HG03196 (cell line): ENCODE measurements around the gene CHRNA3.

Experiments used
- ATAC-seq: cut with Tn5 transposase; IDR thresholded peaks from one replicate; pipeline ENCODE4 v1.9.1; 2021; ENCODE audit not compliant: unreplicated experiment

The CHRNA3 gene

DNA sequence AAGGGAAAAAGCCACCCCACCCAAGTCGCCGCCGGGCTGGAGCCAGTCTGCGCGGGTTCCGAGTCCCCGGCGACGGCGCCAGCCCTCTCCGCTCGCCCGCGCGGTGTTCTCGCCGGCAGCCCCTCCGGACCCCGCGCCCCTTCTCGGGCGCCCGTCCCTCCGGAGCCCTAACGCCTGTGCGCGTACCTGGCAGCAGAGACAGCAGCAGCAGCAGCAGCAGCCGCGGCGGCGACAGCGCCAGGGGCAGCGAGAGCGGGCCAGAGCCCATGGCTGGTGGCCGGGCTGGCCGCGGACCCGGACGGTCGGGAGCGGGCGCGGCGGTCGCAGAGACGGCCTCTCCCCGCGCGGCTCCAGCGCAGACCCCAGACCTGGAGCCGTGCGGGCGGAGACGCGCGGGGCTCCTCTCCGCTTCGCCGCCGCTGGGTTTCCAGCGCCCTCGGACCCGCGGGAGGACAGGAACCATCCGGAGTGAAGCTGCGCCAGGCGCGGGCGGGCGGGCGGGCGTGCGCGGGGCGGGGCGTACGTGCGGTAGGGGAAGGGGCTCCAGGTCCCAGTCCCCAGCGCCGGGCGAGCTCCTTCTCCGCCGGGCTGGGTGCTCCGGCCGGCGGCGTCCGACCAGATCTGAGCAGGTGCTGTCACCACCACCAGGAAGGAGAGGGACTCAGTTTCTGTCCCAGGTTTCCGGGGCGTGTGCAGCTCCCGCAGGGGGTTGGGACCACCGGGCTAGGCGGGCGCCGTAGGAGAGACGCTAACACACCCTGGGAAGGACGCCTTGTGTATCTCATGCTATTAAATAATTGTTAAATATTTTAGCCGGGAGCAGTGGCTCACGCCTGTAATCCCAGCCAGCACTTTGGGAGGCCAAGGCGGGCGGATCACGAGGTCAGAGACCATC lies at the start of gene CHRNA3:
CHRNA3 (minus strand) TSS at position 470 of the 895 bp plus-strand sequence; CDS start at position 268, 202 bp downstream.
- no peak for ATAC-seq

DNA sequence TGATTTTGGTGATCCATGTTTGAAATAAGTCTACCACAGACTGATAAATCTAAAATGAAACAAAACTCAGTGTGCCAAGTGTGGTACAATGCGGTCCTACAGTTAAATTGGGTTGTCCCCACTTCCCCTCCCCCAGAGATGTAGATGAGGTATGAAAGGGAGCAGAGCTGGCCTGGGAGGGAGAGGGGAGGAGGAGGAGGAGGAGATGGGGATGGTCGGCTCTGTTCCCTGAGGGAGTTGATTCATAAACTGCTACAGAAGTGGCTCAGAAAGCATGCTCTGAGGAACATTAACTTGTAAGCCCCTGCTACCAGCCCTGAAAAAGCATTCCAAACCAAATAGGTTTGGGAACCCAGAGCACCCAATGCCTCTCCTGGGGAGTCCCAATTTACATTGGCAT lies 48.2 kb upstream of the CHRNA3 start:
- no peak for ATAC-seq

DNA sequence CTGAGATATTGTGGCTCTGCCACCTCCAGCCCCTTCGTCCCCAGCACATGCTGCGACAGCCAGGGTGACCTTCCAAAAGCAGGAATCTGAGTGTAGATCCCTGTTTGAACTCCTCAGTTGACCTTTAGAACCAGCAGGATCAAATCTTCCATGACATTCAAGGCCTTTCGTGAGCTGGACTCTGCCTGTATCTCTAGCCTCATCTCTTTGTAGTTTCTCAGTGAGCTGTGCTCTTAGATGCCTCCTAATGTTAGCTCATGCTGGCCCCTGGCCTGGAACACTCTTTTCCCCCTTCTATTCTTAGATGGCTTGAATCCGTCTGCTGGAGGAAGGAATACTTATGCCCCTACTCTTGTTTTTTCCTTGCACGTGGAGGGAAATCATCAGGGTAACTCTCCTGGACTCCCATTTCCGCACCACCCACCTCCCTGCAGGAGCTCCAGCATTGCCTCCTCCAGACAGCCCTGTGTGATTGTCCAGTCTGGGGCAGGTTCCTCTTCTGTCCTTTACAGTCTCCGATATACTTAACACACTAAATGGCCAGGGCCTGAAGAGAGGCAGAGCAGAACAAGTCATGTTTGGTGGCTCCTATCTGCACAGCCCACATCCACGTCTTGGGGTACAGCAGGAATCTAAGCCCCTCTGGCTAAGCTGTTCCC lies 46.9 kb upstream of the CHRNA3 start:
- ATAC-seq, result no peak

DNA sequence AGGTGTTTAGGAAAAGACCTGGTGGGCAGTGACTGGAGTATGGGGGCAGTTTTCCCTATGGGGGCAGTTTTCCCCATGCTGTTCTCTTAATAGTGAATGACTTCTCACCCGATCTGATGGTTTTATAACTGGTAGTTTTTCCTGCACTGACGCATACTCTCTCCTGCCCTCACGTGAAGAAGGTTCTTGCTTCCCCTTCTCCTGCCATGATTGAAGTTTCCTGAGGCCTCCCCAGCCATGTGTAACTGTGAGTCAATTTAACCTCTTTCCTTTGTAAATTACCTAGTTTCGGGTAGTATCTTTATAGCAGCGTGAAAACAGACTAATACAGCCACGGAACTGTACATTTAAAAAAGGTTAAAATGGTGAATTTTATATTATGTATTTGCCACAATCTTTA lies 45.2 kb upstream of the CHRNA3 start:
- ATAC-seq, result no peak

DNA sequence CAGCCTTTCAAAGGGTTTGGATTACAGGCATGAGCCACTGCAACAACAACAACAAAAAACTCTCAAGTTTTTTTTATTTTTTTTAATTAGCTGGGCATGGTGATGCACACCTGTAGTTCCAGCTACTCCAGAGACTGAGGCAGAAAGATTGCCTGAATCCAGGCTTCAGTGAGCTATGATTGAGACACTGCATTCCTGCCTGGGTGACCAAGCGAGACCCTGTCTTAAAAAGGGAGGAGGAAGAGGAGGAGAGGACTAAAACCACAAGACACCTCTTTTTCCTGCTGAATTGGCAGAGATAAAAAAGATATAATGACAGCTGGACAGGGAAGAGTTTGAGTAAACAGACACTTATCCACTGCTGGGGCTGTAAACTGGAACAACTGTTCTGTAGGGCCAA lies 42.9 kb upstream of the CHRNA3 start:
- no peak for ATAC-seq

DNA sequence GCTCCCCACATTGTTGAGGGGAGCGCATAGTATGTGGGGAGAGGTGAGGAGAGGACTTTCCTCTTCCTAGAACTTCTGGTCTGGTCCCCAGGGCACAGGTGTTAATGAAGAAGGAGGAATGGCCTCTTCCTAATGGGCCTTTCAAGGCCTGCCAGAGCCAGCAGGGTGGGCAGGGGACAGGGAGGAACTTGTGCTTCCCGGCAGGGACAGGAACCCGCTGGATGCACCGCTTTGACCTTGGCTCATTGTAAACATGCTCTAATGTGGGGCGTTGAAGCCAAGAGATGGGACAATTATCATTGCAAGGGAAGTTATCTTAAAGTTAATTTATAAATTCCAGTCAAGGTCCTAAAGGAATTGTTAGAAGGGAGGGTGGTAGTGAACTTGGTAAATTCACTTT lies 41.2 kb upstream of the CHRNA3 start:
- ATAC-seq, result no peak

DNA sequence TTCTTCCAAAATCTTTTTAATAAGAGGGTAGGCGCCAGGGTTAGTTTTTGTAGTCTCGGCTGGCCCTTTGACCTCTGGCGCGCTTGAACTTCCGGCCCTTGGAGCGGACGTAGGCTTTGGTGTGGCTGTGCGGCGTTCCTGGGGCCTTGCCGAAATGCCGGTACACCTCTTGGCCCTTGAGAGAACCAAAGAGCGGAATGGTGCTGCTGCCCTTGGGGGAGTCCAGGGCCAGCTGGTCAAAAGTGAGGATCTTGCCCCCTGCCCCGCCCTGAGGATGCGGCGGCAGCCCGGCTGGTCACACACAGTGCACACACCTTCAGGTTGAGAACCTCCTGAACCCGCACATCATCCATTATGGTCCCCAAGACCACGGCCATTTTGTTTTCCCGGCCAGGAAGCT lies 40.2 kb upstream of the CHRNA3 start:
- no peak for ATAC-seq

DNA sequence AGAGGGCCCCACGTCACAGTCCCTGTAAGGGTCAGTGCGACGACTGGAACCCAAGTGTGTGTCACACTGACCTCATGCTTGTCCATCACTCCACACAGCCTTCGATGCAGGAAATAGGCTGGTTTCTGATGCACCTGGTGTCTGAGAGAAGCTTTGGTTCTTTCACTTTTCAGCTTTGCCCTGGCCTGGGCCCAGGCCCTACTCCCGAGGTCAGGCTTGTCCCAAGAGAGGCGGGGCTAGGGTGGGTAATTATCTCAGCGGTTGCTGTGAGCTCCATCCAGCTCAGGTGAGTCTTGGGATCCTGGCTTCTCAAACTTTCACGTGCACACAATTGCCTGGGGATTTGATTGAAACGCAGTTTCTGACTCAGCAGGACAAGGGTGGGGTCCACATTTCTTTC lies 39.8 kb upstream of the CHRNA3 start:
- ATAC-seq, result no peak

DNA sequence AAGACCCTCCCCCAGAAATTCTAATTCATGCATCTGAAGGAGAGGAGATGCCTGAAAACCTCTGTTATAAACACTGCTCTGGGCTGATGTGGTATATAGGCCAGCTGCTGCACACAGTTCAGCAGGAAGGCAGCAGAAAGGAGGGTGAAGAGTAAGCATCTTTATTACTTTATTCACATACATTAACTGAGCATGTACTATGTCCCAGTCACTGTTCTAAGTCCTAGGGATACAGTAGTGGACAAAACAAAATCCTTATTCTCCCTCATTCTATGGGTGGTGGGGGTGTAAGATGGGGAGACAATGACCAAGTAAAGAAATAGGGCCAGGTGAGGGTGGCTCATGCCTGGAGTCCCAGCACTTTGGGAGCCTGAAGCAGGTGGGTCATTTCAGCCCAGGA lies 38.0 kb upstream of the CHRNA3 start:
- no peak for ATAC-seq

DNA sequence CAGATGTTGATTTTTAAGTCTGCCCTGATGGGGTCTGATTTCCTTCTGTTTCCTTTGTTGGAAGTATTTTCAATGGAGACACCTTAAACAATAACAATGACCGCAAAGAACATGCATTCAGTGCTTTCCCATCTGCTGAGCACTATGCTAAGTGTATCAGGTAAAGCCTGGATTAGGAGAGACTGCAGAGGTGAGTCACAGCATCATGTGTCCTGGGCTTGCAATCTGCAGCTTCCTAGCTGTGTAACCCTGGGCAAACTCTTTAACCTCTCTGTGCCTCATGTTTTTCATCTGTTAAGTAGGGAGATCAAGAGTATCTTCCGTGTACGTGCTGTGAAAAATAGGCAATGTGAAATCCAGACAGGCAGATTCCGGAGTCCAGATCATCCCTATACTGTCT lies 33.5 kb upstream of the CHRNA3 start:
- no peak for ATAC-seq

DNA sequence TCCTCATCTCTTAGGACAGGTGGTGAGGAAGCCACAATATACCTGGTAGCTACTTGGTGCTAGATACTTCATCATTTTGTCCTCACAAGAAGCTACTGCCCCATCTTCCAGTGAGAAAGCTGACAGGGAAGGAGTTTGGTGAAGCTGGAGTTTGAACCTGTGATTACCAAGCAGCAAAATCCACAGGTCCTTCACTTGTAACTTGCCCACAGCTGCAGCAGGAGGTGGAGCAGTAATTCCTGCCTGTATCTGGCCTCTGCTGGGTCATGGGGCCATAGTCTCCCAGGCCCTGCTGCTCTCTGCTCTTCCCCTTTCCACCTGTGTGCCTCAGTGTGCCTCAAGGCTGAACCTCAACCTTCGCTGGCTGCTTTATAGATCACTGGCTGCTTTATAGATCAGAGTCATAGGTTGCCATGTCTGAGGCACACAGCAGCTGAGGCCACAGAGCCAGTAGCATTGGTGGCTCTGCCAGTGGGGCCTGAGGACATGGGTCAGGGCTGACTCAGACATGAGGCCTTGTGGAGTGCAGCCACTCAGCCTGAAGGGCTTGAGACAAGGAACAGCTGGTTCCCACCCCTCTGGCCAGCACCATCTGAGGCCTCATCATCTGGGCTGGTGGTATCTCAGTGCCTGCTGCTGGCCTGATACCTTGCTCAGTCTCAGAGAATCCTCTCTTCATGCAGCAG lies 31.3 kb upstream of the CHRNA3 start:
- no peak for ATAC-seq

DNA sequence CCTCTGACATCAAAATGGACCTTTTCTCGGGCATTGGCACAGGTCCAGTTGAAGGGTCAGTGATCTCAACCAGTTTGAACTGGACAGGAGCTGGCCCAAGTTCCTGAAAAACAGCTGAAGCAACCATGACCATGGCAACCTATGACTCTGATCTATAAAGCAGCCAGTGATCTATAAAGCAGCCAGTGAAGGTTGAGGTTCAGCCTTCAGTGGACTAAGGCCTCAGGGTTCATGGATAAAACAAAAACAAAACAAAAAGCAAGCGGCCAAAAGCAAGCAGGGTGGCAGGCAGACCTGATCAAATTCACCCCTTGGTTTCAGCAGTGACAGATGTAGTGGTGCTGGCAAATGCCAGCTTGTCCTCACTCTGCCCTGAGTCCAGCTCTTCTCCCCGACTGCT lies 30.2 kb upstream of the CHRNA3 start:
- no peak for ATAC-seq

DNA sequence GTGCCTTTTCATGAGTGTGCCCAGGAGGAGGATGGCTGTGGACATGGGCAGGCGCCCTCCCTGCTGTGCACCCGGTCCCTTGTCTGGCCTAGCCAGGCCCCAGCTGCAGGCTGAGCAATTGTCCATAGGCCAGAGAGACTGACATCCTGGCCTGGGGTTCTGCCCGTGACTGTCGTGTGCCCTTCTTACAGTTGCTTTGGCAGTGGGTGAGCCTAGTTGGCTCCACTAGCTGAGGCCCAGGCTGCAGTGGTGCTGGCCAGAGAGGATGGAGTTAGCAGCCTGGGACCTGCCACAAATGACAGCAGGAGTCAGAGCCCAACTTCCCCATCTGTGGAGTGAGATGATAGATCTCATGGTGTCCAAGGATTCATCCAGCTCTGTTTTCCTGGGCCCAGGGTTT lies 29.2 kb upstream of the CHRNA3 start:
- no peak for ATAC-seq

DNA sequence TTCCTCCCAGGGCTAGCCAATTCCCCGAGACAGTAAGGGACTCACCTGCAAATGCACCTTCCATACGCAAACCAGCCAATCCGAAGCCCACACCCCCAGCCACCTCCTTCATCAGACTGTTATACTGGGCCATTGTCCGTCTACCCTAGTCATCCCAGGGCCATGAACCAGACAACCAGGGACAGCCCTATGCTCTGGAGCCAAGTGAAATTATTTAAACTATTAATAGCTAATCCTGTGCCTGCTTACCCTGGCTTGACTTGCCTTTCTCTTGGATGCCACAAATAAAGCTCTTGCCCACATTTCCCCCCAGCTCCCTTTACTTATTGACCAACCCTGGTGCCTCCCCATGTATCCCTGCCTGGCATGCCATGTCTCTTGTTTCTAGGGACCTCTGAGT lies 24.2 kb upstream of the CHRNA3 start:
- no peak for ATAC-seq

DNA sequence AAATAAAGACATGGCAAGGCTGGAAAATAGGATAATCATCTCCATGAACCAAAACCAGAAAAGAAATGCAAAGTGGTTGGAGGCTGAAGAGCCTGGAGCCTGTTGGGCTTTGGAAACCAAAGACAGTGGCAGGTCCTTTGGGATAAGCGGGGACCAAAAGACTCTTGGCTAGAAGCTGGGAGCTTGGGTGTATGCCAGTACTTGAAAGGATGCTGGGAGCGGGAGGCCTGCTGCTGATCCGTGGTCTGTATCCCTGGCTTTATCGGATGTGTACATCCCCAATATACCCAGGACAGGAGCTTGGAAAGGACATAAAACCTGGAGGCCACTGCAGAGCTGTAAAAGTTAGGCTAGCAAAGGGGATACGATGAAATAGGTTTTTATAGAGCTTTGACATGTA lies 21.5 kb upstream of the CHRNA3 start:
- no peak for ATAC-seq

DNA sequence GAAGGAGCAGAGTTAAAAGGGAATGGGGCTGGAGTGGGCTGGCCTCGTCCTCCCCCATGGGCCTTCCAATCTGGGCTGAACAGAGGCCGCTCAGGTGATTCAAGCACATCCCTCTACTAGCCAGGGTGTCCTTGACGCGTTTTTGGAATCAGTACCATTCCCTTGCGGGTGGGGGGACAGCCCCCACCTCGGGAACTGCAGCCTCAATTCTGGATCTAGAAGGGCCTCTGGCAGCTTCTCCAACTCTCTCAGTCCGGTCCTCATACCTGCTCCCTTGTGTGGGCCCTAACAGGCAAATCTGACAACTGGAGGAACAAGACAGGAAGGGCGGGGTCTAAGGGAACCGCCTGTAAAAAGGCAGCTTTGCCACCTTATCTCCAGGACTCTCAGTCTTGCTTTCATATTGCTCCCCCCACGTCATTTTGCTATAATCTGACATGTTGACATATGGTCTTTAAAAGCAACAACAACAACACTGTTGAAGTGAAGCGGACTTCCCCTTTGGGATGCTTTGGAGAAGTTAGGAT lies 21.0 kb upstream of the CHRNA3 start:
- ATAC-seq, result no peak

DNA sequence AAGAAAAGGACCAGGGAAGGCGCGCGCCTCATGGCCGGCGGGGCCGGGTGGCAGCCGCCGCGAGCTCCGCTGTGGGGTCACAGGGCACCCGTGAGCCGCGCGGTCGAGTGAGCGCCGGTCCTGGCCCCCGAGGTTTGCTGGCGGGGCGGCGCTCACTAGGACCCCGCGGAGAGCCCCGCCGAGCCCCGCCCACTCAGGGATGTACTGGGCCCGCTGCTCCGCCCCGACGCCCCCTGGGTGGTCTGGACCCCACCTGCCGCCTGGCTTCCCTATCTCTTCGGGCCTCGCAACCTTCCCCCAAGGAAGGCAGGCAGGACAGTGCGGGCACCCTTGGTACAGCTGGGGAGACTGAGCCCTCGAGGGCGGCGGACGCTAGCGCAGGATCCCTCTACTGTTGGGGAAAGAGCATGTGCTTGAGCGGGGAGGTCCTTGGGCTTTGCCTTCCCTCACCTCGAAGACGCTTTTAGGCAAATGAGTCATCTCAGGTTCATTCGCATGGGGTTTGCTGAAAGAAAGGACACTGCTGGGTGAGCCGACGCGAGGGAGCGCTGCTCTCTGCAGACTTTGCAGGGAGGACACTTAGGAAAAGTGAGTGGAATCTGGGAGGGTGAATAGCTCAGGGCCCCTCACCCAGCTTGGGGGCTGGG lies 20.4 kb upstream of the CHRNA3 start, which contains the start of gene CHRNB4:
CHRNB4 (minus strand) TSS at position 109 of the 647 bp plus-strand sequence; CDS start at position 32, 77 bp downstream.
- no peak for ATAC-seq

DNA sequence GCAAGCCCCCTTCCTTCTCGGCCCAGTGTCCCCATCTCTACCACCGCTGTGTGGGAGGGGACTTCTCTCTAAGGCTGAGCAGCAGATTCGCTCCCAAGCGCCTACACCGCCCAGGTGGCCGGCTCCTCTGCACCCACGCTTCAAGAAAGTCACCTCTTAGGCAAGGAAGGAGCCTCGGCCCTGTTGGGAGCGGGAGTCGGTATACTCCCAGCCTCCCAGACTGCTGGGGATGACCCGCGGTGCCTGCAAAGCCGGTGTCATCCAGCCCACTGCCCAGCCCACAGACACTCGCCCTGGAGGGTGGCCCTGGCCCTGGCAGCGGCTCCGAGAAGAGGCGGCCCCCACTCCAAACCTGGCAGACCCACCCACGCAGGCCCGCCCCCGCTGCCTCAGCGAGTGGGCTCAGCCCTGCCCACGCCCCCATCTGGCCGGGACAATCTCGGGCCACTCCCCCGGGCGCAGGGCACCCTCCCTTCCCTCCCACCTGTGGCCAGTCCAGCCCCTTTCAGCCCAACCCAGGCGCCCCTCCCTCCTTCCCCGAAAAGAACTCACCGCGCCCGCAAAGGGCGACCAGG lies 19.8 kb upstream of the CHRNA3 start:
- no peak for ATAC-seq

DNA sequence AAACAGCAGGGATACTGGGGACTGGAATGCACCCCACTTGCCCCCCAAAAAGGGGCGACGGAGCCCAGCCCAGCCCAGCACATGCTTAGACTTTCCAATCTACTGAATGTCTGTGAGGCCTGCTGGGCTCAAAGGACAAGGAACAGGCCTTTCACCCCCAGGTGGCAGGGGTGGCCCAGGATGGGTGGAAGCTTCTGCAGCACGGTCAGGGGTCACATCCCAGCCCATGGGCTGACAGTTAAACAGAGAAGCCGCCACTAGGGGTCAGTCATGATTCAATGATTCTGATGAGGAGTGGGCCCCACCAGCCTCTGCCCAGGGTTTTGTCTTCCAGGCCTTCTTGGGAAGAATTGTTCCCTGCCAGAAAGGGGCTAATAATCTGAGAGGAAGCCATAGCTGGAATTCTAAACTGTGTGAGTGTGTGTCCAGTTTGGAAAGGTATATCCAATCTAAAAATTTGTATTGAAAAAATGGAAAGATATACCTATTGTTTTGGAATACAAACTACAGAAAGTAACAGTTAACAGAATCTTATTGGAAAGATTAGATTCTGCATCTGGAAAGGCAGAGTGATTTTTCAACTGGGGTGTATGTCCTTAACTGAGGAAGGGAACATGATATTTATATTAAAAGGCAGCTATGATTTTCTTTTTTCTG lies 18.0 kb upstream of the CHRNA3 start:
- ATAC-seq, result no peak

DNA sequence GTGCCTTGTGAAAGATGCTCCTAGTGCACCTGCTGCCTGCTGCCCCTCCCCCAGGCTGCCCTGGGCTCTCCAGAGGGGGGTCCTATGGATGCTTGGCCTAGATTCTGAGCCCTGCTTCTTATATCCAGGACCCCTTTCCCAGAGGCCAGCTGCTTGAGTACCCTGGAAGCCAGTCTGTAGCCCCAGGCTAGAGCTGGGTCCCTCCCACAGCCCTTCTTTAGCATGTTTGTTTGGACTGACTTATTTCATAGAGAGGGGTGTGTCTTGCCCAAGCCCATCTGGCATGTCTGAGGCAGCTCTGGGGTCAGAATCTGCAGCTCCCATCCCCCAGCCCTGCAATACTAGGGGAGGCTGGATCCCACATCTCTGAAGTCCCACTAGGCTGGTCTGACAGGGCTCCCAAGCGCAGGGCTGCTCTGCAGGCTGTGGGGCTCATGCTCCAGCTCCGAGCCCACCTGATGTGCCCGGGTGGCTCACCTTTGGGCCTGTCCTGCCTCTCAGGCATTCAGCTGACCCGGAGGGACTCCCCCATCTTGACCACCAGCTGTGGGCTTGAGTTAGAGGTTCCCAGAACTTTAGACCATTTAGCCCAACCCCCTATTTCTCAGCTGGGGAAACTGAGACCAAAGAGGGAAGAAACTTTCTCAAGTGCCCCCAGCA lies 17.1 kb upstream of the CHRNA3 start:
- no peak for ATAC-seq
